HepG2 (cell line): ENCODE results near the gene SERPINB1. TPM values are rescaled to one million over a fixed set of nuclear protein-coding genes. Genes with fewer than 3 reads are reported as not detected.

Experiments used
- DMTF1 ChIP-seq: sonication (generic); formaldehyde crosslinking; IDR thresholded peaks from 2 replicates; pipeline ENCODE4 v1.4.0; 2020; ENCODE audit warnings: mild to moderate bottlenecking, missing genetic modification reagents
- EZH2 ChIP-seq: conservative IDR thresholded peaks from 2 replicates; pipeline ENCODE4 v1.6.1; 2012; ENCODE audit warnings: mild to moderate bottlenecking, low read depth, low read length, moderate library complexity
- GATAD1 ChIP-seq: IDR thresholded peaks from 2 replicates; pipeline ENCODE4 v1.6.1; 2016; ENCODE audit warnings: missing genetic modification reagents, missing compliant biosample characterization
- HDAC1 ChIP-seq: sonication (generic); formaldehyde crosslinking; IDR thresholded peaks from 2 replicates; pipeline ENCODE4 v1.5.1; 2020; ENCODE audit warnings: mild to moderate bottlenecking, missing genetic modification reagents
- HMG20B ChIP-seq: conservative IDR thresholded peaks from 2 replicates; pipeline ENCODE4 v1.6.1; 2016; ENCODE audit warnings: missing genetic modification reagents, missing compliant biosample characterization
- HNRNPLL ChIP-seq: fragments of 200-400 bp; formaldehyde crosslinking; IDR thresholded peaks from 2 replicates; pipeline ENCODE4 v1.6.1; 2017; ENCODE audit warnings: mild to moderate bottlenecking, low read depth, low read length; ENCODE audit not compliant: poor library complexity, severe bottlenecking
- KDM5B ChIP-seq: sonication (generic); formaldehyde crosslinking; IDR thresholded peaks from 2 replicates; pipeline ENCODE4 v1.4.0; 2020; ENCODE audit warnings: missing genetic modification reagents, mild to moderate bottlenecking, borderline replicate concordance
- MTERF4 ChIP-seq: sonication (generic); formaldehyde crosslinking; IDR thresholded peaks from 2 replicates; pipeline ENCODE4 v1.8.0; 2023; ENCODE audit warnings: mild to moderate bottlenecking, missing genetic modification reagents
- NFE2L1 ChIP-seq: sonication (generic); formaldehyde crosslinking; IDR thresholded peaks from 2 replicates; pipeline ENCODE4 v1.4.0; 2020; ENCODE audit warnings: missing genetic modification reagents, mild to moderate bottlenecking, borderline replicate concordance
- SKI ChIP-seq: fragments of 450-650 bp; IDR thresholded peaks from one replicate; pipeline ENCODE4 v1.6.1; 2018; ENCODE audit warnings: mild to moderate bottlenecking; ENCODE audit not compliant: partially characterized antibody
- SMAD1 ChIP-seq: sonication (generic); formaldehyde crosslinking; IDR thresholded peaks from 2 replicates; pipeline ENCODE4 v1.4.0; 2020; ENCODE audit warnings: missing genetic modification reagents, low read depth, mild to moderate bottlenecking, borderline replicate concordance
- SOX6 ChIP-seq, 2 experiments: fragments of 450-650 bp in 1 of 2; sonication (generic) in 1 of 2; formaldehyde crosslinking in 1 of 2; IDR thresholded peaks; 2 replicates each; pipeline versions ENCODE4 v1.4.0 to v1.6.1; 2017 to 2020; ENCODE audit warnings: antibody characterized with exemption in 1 of 2, mild to moderate bottlenecking in 1 of 2, missing genetic modification reagents in 1 of 2
- STAG1 ChIP-seq: sonication (generic); formaldehyde crosslinking; IDR thresholded peaks from 2 replicates; pipeline ENCODE4 v1.4.0; 2020; ENCODE audit warnings: missing genetic modification reagents
- TEAD2 ChIP-seq: sonication (generic); formaldehyde crosslinking; IDR thresholded peaks from 2 replicates; pipeline ENCODE4 v1.9.0; 2021; ENCODE audit warnings: missing genetic modification reagents
- ZBTB21 ChIP-seq: sonication (generic); formaldehyde crosslinking; IDR thresholded peaks from 2 replicates; pipeline ENCODE4 v1.4.0; 2020; ENCODE audit warnings: missing genetic modification reagents
- ZBTB39 ChIP-seq: sonication (generic); formaldehyde crosslinking; IDR thresholded peaks from 2 replicates; pipeline ENCODE4 v1.5.0; 2020; ENCODE audit warnings: missing genetic modification reagents
- ZC3H4 ChIP-seq: sonication (generic); formaldehyde crosslinking; IDR thresholded peaks from 2 replicates; pipeline ENCODE4 v1.4.0; 2020; ENCODE audit warnings: missing genetic modification reagents, borderline replicate concordance
- ZNF10 ChIP-seq: sonication (generic); formaldehyde crosslinking; IDR thresholded peaks from 2 replicates; pipeline ENCODE4 v1.4.0; 2020; ENCODE audit warnings: mild to moderate bottlenecking, low read depth, missing genetic modification reagents, borderline replicate concordance
- ZNF33B ChIP-seq: sonication (generic); formaldehyde crosslinking; IDR thresholded peaks from 2 replicates; pipeline ENCODE4 v1.5.1; 2020; ENCODE audit warnings: mild to moderate bottlenecking, missing genetic modification reagents
- ZNF414 ChIP-seq: sonication (generic); formaldehyde crosslinking; IDR thresholded peaks from 2 replicates; pipeline ENCODE4 v1.5.0; 2020; ENCODE audit warnings: missing genetic modification reagents
- polyA plus RNA-seq, 8 experiments: library from polyadenylated mRNA; depleted of rRNA in 3 of 8; stranded (reverse) in 7 of 8; unstranded in 1 of 8; fragments of >200 nt; fragmentation: Illumina TruSeq in 4 of 8; extraction: Trizol in 4 of 8; gene quantifications; 2 replicates each; pipeline versions ENCODE4 v1.2.1 to v1.2.3, GENCODE V29; 2011 to 2016; ENCODE audit warnings: low read depth in 4 of 8, missing spikeins in 1 of 8, mixed read lengths in 1 of 8; ENCODE audit not compliant: insufficient read depth in 1 of 8
- total RNA-seq, 5 experiments: library from RNA; depleted of rRNA; stranded (reverse); fragments of >200 nt; fragmentation: Illumina TruSeq; extraction: Trizol; gene quantifications; 2 replicates each; pipeline ENCODE4 v1.2.3, GENCODE V29; 2016; ENCODE audit warnings: low read depth in 1 of 5

SERPINB1 gene
- total and polyA plus RNA-seq, 2 of the 13 experiments (the other 11 are each of a cell fraction or from before 2014, with no cell fraction given): 41.4 to 60.5 TPM

GRCh38 chr6:2841264-2842138 is at the start of gene SERPINB1 (continued):
- TF ChIP-seq ZNF414 (CRISPR knock-in tag) (peak; percentile 95), SOX6 (IDR thresholded peaks at IDR 0.05) (no peak), SOX6 (CRISPR knock-in tag; IDR thresholded peaks at IDR 0.05) (peak; percentile 83), DMTF1 (CRISPR knock-in tag) (no peak), STAG1 (peak; percentile 21; the same call in 1 of the 2 replicates), ZNF10 (CRISPR knock-in tag) (no peak), GATAD1 (CRISPR knock-in tag) (peak; percentile 79), MTERF4 (CRISPR knock-in tag) (no peak), HMG20B (CRISPR knock-in tag) (peak; percentile 79), TEAD2 (CRISPR knock-in tag) (no peak), HDAC1 (CRISPR knock-in tag) (peak; percentile 93), NFE2L1 (no peak), ZBTB39 (peak; percentile 50; the same call in 1 of the 2 replicates), SMAD1 (CRISPR knock-in tag) (no peak; the same call in 1 of the 2 replicates), KDM5B (CRISPR knock-in tag) (peak; percentile 86; the same call in 1 of the 2 replicates), ZNF33B (CRISPR knock-in tag) (peak; percentile 92; the same call in 1 of the 2 replicates), SKI (peak; percentile 59), ZC3H4 (CRISPR knock-in tag) (peak; percentile 41; the same call in 1 of the 2 replicates), EZH2 (no peak), ZBTB21 (0 out of 2 replicates have a peak, but pooled peaks have one; percentile 13), HNRNPLL (peak; percentile 96)
